Panc1 (cell line): ENCODE results near the gene OSGIN1. TPM values are rescaled to one million over a fixed set of nuclear protein-coding genes. Genes with fewer than 3 reads are reported as not detected.

ENCODE experiments used
- ATAC-seq: fragments of 200-7000 bp; cut with Tn5 transposase; 2 replicates; pipeline ENCODE4 v1.9.1; 2020; ENCODE audit warnings: mild to moderate bottlenecking, moderate library complexity
- BruUV-seq: library from RNA; stranded (reverse); fragments of 400-500 nt; replicated peaks from 2 replicates; lab custom pipeline; 2021; lab: Mats Ljungman, UMichigan
- CTCF ChIA-PET: fragments of 300-600 bp; sonication (Branson Sonifier 250); formaldehyde crosslinking; loops from one replicate; lab custom pipeline; 2022; ENCODE audit warnings: antibody characterized with exemption; lab: Charles Lee
- POLR2A ChIA-PET: fragments of 300-600 bp; sonication (Branson Sonifier 250); formaldehyde crosslinking; loops from one replicate; lab custom pipeline; 2022; ENCODE audit warnings: antibody characterized with exemption; lab: Charles Lee
- DNase-seq: peaks from one replicate; pipeline ENCODE4 v3.0.0-alpha.2; 2010; ENCODE audit warnings: low read depth, low spot score
- H3K27ac ChIP-seq: 2 replicates; pipeline ENCODE4 v1.5.1; 2011; ENCODE audit warnings: mild to moderate bottlenecking, low read length, inconsistent platforms
- H3K27me3 ChIP-seq: fragments of 200-500 bp; sonication (Bioruptor generic); 2 replicates; pipeline ENCODE4 v1.6.0; 2014; ENCODE audit warnings: low read length, inconsistent platforms; ENCODE audit not compliant: control insufficient read depth, insufficient read depth
- H3K36me3 ChIP-seq: fragments of 200-500 bp; sonication (Bioruptor generic); 2 replicates; pipeline ENCODE4 v1.5.1; 2014; ENCODE audit warnings: inconsistent platforms, mild to moderate bottlenecking, low read length, moderate library complexity; ENCODE audit not compliant: control insufficient read depth, insufficient read depth
- H3K4me1 ChIP-seq: 2 replicates; pipeline ENCODE4 v1.5.1; 2011; ENCODE audit warnings: inconsistent platforms, mild to moderate bottlenecking, low read length, moderate library complexity; ENCODE audit not compliant: control insufficient read depth, insufficient read depth
- H3K4me3 ChIP-seq, 2 experiments: 2 replicates each; pipeline ENCODE4 v1.5.1; 2011 to 2012; ENCODE audit warnings: low read depth in 2 of 2, low read length in 2 of 2, mild to moderate bottlenecking in 2 of 2, inconsistent platforms in 1 of 2, moderate library complexity in 1 of 2
- H3K9me3 ChIP-seq: fragments of 200-500 bp; sonication (Bioruptor generic); 2 replicates; pipeline ENCODE4 v1.5.1; 2014; ENCODE audit warnings: low read depth, mild to moderate bottlenecking, inconsistent platforms, low read length, moderate library complexity; ENCODE audit not compliant: control insufficient read depth, insufficient read depth
- POLR2AphosphoS5 ChIP-seq: IDR thresholded peaks from 2 replicates; pipeline ENCODE4 v1.6.1; 2012; ENCODE audit warnings: mild to moderate bottlenecking, low read depth, low read length, moderate library complexity
- SIN3A ChIP-seq: IDR thresholded peaks from 2 replicates; pipeline ENCODE4 v1.6.1; 2012; ENCODE audit warnings: low read depth, mild to moderate bottlenecking, low read length, moderate library complexity, borderline replicate concordance; ENCODE audit not compliant: insufficient read depth
- TCF7L2 ChIP-seq: IDR thresholded peaks from 2 replicates; pipeline ENCODE4 v1.6.1; 2011; ENCODE audit warnings: mild to moderate bottlenecking, low read depth, low read length, inconsistent platforms
- in situ Hi-C: cut with HindIII; loops from 2 replicates; pipeline ENCODE4 v1.10.0; 2016; ENCODE audit warnings: low sequenced_read_pairs, low pct_unique_long_range_greater_than_20kb
- intact Hi-C: fragments of 100-400 bp; cut with micrococcal nuclease; formaldehyde crosslinking; loops from one replicate; pipeline ENCODE4 v1.10.0; 2022; ENCODE audit not compliant: unreplicated experiment
- total RNA-seq: library from RNA; stranded (reverse); gene quantifications from one replicate; pipeline ENCODE4 v1.2.1, GENCODE V29; 2021; ENCODE audit not compliant: unreplicated experiment
- TF ChIP-seq, protein P1 (sequence below): fragments of 450-650 bp; IDR thresholded peaks from 2 replicates; pipeline ENCODE4 v1.5.1; 2017; ENCODE audit warnings: mild to moderate bottlenecking
- TF ChIP-seq, protein P2 (sequence below), 2 experiments: IDR thresholded peaks; 2 replicates each; pipeline ENCODE4 v1.6.1; 2011 to 2012; ENCODE audit warnings: low read depth in 2 of 2, control low read depth in 1 of 2, low read length in 1 of 2, mild to moderate bottlenecking in 1 of 2, moderate library complexity in 1 of 2; ENCODE audit not compliant: insufficient read depth in 1 of 2

Gene OSGIN1
- total RNA-seq, 1 experiment from 2014 or later: 4.9 TPM

DNA sequence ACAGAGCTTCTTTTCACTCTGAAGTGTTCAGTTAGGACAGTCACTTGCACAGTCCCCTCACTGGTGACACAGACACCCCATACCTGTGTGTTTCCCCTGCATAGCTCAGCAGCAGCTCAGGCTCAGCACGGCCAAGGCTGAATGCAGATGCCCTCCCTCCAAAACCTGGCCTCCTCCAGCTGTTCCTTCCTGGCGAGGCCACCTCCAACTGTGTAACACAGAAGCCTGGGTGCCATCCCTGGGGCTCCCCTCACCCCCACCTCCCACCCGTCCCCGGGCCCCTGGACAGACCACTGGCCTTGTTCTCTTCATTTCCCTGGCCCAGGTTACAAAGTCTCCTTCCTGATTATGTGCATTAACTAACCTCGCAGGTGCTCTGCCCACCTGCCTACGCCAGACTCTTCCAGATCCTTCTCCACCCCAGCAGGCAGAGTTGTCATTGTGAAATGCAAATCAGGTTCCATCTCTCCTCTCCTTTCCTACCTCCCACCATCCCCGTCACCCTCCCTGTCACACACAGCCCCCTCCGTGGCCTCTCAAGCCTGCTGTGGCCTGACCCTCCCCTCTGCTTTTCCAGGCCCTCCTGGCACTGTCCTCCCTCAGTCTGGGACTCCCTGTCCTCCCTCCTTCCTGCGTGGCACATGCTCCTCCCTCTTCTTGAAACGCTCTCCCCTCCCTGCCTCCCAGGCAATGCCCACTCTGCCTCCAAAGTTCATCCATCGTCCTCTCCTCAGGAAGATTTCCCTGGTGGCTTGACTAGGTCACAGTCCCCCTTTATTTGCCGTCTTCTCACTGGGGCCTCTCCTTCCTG, 27.7 kb upstream of the OSGIN1 start:
- ATAC-seq: no peak
- intact Hi-C loops: no loop called here
- POLR2A ChIA-PET: no interaction called here
- Histone ChIP-seq H3K4me1 (peaks cover 6% of the 10 kb centered on the region), H3K27ac (no peak overlapping the region), H3K36me3 (no peaks in the 10 kb centered on the region), H3K9me3 (no peaks in the 10 kb centered on the region), H3K4me3 (no peak overlapping the region), H3K27me3 (no peaks in the 10 kb centered on the region)
- CTCF ChIA-PET: no interaction called here
- in situ Hi-C loops: no loop called here
- TF ChIP-seq, protein P1, sequence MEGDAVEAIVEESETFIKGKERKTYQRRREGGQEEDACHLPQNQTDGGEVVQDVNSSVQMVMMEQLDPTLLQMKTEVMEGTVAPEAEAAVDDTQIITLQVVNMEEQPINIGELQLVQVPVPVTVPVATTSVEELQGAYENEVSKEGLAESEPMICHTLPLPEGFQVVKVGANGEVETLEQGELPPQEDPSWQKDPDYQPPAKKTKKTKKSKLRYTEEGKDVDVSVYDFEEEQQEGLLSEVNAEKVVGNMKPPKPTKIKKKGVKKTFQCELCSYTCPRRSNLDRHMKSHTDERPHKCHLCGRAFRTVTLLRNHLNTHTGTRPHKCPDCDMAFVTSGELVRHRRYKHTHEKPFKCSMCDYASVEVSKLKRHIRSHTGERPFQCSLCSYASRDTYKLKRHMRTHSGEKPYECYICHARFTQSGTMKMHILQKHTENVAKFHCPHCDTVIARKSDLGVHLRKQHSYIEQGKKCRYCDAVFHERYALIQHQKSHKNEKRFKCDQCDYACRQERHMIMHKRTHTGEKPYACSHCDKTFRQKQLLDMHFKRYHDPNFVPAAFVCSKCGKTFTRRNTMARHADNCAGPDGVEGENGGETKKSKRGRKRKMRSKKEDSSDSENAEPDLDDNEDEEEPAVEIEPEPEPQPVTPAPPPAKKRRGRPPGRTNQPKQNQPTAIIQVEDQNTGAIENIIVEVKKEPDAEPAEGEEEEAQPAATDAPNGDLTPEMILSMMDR: no peak
- TF ChIP-seq POLR2AphosphoS5: no peak
- TF ChIP-seq SIN3A: no peak
- TF ChIP-seq TCF7L2: no peak
- TF ChIP-seq, protein P2, sequence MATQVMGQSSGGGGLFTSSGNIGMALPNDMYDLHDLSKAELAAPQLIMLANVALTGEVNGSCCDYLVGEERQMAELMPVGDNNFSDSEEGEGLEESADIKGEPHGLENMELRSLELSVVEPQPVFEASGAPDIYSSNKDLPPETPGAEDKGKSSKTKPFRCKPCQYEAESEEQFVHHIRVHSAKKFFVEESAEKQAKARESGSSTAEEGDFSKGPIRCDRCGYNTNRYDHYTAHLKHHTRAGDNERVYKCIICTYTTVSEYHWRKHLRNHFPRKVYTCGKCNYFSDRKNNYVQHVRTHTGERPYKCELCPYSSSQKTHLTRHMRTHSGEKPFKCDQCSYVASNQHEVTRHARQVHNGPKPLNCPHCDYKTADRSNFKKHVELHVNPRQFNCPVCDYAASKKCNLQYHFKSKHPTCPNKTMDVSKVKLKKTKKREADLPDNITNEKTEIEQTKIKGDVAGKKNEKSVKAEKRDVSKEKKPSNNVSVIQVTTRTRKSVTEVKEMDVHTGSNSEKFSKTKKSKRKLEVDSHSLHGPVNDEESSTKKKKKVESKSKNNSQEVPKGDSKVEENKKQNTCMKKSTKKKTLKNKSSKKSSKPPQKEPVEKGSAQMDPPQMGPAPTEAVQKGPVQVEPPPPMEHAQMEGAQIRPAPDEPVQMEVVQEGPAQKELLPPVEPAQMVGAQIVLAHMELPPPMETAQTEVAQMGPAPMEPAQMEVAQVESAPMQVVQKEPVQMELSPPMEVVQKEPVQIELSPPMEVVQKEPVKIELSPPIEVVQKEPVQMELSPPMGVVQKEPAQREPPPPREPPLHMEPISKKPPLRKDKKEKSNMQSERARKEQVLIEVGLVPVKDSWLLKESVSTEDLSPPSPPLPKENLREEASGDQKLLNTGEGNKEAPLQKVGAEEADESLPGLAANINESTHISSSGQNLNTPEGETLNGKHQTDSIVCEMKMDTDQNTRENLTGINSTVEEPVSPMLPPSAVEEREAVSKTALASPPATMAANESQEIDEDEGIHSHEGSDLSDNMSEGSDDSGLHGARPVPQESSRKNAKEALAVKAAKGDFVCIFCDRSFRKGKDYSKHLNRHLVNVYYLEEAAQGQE (IDR thresholded peaks at IDR 0.05; ENCODE audit: insufficient read depth in 1 of 2, low read depth in 2 of 2, low read length in 1 of 2): no peak
- no peak for DNase-seq
- no TSS peak for BruUV-seq

DNA sequence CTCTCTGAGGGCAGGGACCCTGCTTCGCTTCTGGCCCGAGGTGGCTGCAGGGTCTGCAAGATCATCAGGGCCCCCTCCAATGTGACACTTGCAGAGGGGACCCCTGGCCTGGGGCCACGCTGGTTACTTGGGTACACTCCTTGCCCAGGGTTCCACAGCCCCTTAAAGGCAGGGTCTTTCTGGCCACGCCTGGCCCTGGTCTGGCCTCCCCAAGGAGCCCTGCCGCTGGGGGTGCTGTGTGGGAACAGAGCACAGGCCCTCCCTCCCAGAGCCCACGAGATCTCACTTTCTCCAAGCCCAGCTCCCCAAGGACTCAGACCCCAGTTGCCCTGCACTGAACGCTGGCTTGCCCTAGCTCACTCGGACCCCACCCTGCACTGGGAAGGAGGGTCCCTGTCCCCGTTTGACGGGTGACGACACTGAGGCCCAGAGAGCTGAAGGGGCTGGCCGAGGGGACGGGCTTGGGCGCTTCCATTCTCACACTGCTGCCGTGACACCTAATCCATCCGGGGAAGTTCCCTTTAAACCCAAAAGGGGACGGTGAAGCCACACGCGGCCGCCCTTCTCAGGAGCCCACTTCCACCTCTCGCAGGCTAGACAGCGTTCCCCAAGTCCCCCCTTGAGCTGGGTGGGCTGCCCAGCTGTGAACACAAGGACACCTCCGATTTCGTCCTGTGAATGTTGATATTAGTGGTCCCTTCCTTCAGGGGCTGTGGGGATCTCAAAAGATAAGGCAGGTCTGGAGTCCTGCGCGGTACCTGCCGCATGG, 26.9 kb upstream of the OSGIN1 start:
- Histone ChIP-seq H3K9me3 (no peaks in the 10 kb centered on the region), H3K4me1 (peaks cover 6% of the 10 kb centered on the region), H3K4me3 (no peak overlapping the region), H3K36me3 (no peaks in the 10 kb centered on the region), H3K27ac (no peak overlapping the region), H3K27me3 (no peaks in the 10 kb centered on the region)
- ATAC-seq: no peak
- in situ Hi-C loops (no loop called here), intact Hi-C loops (no loop called here)
- BruUV-seq: no TSS peak
- no peak for DNase-seq
- TF ChIP-seq, protein P1: no peak
- TF ChIP-seq TCF7L2 (no peak), POLR2AphosphoS5 (no peak), SIN3A (no peak)
- TF ChIP-seq, protein P2 (IDR thresholded peaks at IDR 0.05; ENCODE audit: insufficient read depth in 1 of 2, low read depth in 2 of 2, low read length in 1 of 2): no peak
- POLR2A ChIA-PET: no interaction called here
- CTCF ChIA-PET: no interaction called here
